ENCODE data around the gene DSC3. TPM values are rescaled to one million over a fixed set of nuclear protein-coding genes. Genes with fewer than 3 reads are reported as not detected.

Gene DSC3
- total RNA-seq, 4 donors from 2014 or later: 497 to 826 (median 664) TPM

DNA sequence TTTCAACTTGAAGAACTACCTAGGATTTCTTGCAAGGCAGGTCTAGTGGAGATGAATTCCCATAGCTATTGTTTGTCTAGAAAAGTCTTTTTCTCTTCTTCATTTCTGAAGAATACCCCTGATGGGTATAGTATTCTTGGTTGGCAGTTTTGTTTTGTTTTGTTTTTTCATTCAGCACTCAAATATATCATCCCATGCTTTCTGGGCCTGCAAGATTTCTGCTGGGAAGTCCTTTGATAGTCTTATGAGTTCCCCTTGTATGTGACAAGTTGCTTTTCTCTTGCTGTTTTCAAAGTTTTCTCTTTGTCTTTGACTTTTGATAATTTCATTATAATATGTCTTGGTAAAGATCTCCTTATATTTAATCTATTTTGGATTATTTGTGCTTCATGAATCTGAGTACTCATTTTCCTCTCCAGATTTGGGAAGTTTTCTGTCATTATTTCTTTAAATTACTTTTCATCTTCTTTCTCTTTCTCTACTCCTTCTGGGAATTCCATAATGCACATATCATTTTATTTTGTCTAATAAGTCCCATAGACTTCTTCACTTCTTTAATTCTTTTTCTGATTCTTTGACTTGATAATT, 101.5 kb downstream of the DSC3 start:
- no peaks in the 10 kb centered on the region for H3K4me1 ChIP-seq
- peaks cover 14% of the 10 kb centered on the region for H3K9me3 ChIP-seq
- H3K27me3 ChIP-seq: no peaks in the 10 kb centered on the region
- H3K27ac ChIP-seq: no peak overlapping the region
- DNase-seq (ENCODE audit: low spot score in 2 of 2): no peak
- TF ChIP-seq EP300 (IDR thresholded peaks at IDR 0.05): no peak
- no peak for TF ChIP-seq POLR2AphosphoS5 (IDR thresholded peaks at IDR 0.05)
- TF ChIP-seq POLR2A (IDR thresholded peaks at IDR 0.05): no peak
- TF ChIP-seq, protein P1, sequence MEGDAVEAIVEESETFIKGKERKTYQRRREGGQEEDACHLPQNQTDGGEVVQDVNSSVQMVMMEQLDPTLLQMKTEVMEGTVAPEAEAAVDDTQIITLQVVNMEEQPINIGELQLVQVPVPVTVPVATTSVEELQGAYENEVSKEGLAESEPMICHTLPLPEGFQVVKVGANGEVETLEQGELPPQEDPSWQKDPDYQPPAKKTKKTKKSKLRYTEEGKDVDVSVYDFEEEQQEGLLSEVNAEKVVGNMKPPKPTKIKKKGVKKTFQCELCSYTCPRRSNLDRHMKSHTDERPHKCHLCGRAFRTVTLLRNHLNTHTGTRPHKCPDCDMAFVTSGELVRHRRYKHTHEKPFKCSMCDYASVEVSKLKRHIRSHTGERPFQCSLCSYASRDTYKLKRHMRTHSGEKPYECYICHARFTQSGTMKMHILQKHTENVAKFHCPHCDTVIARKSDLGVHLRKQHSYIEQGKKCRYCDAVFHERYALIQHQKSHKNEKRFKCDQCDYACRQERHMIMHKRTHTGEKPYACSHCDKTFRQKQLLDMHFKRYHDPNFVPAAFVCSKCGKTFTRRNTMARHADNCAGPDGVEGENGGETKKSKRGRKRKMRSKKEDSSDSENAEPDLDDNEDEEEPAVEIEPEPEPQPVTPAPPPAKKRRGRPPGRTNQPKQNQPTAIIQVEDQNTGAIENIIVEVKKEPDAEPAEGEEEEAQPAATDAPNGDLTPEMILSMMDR (IDR thresholded peaks at IDR 0.05): no peak
- no peaks in the 10 kb centered on the region for H3K36me3 ChIP-seq
- no peak overlapping the region for H3K4me3 ChIP-seq

Other genes with a start within 250 kb of the DSC3 start
- 10 to 100 TPM; 26.2 to 36.4 (median 32.3) TPM for gene DSC2, start 59.7 kb upstream of the DSC3 start, total RNA-seq
- gene DSC1, start 120.1 kb upstream of the DSC3 start, total RNA-seq: 100 to 1,000 TPM; 120 to 640 (median 465) TPM

All from suprapubic skin (tissue), 4 donors.